Fibroblast of mammary gland (primary cell): ENCODE measurements around the gene AATK.
"Not testable (repeated sequence)": the region's sequence is repeated elsewhere in the genome, so short reads cannot be mapped to it uniquely, and the experiment has no call there.

Source experiments
- DNase-seq: peaks from one replicate; pipeline ENCODE4 v3.0.0-alpha.2; 2010; ENCODE audit warnings: low read depth
- H3K4me3 ChIP-seq: 2 replicates; pipeline ENCODE4 v1.5.1; 2011; ENCODE audit warnings: low read depth, mild to moderate bottlenecking, low read length, moderate library complexity; ENCODE audit not compliant: control insufficient read depth
- CTCF ChIP-seq: conservative IDR thresholded peaks from 2 replicates; pipeline ENCODE4 v1.5.1; 2011; ENCODE audit warnings: low read depth, low read length, inconsistent platforms; ENCODE audit not compliant: control insufficient read depth, insufficient read depth

Gene AATK

GRCh38 chr17:81152288-81152828, 13.7 kb downstream of the AATK start:
- no peak for TF ChIP-seq CTCF
- H3K4me3 ChIP-seq = no peak overlapping the region
- DNase-seq = no peak

DNA sequence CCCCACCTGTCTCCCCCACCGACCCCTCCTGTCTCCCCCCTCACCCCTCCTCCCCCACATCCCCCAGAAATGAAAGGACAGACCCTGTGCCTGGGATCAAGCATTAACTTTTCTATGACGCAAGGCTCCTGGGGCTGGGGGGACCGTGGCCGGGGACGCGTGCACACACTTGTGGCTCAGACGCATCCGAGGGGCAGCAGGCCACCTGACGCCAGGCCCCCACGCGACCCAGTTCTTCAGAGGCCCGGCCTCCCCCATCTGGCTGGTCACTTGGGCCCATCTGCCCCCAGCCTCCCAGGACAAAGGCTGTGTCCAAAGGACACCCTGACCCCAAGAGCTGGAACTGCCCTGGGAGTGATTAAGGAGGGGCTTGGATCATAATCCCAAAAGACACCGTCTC, 14.7 kb downstream of the AATK start:
- H3K4me3 ChIP-seq = no peak overlapping the region
- no peak for DNase-seq
- no peak for TF ChIP-seq CTCF

DNA sequence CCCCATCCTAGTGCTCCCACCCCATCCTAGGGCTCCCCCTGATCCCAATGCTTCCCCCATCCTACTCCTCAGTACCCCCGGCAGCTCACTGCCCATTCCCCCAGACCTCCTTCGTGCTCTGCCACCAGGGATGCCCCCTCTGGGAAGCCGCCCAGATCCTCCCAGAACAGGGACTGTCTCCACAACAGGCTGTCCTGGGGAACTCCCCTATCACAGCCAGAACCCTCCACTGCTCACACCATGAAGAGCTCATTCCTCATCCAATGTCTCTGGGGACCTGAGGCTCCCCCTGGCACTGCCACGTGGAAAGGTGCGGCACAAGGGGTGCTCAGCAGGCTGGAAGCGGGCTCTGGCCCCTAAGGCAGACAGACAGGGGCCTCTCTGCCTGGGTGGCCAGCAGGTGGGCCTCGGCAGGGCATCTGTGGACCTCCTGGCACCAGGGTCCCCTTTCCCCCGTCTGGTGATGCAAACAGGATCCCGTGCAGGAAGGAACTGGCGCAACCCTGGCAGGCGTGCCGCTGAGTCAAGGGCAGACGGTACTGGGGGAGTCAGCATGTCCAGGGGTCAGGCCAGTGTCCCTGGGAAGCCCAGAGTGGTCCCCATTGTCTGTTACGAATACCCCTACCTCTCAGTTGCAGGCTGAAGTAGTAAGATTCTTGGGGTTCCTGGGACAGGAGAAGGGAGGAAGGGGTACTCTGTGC, 15.5 kb downstream of the AATK start:
- no peak for DNase-seq
- TF ChIP-seq CTCF = no peak

GRCh38 chr17:81148986-81149533, 17.0 kb downstream of the AATK start:
- TF ChIP-seq CTCF = no peak
- no peak overlapping the region for H3K4me3 ChIP-seq
- DNase-seq = no peak

More for the DNA sequence above, 15.5 kb downstream of the AATK start:
- H3K4me3 ChIP-seq = no peak overlapping the region

DNA sequence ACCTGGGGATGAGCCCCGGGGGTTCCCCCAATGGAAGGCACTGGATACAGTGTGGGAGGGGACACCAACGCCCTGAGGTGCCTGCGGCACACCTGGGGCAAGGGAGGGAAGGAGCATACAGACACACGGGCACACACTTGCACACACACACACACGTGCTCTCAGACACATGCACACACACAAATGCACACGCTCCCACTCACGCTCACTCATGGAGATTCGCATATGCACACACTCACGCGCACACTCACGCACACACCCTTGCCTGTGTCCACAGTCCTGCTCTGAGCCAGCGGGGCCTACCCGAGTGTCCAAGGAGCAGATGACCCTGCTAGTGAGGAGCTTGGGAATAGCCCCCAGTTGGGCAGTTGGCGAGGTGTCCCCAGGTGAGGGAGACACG, 17.4 kb downstream of the AATK start:
- H3K4me3 ChIP-seq = no peak overlapping the region
- no peak for DNase-seq
- TF ChIP-seq CTCF = no peak

DNA sequence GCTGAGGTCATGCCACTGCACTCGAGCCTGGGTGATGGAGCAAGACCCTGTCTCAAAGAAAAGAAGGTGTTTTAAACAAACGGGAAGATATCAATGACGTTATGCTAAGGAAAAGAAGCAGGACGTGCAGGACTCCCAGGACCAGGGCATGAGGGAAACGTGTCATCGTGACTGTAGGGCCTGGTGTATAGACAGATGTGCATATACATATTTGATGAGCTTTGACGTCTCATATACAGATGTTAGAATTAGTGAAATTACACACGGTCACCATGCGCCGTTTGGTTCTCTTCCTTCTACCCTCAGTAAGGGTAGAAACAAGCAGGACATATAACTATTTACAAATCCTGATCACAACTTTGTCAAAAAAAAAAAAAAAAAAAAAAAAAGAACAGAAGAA, 18.3 kb downstream of the AATK start:
- no peak for DNase-seq
- no peak for TF ChIP-seq CTCF
- no peak overlapping the region for H3K4me3 ChIP-seq

DNA sequence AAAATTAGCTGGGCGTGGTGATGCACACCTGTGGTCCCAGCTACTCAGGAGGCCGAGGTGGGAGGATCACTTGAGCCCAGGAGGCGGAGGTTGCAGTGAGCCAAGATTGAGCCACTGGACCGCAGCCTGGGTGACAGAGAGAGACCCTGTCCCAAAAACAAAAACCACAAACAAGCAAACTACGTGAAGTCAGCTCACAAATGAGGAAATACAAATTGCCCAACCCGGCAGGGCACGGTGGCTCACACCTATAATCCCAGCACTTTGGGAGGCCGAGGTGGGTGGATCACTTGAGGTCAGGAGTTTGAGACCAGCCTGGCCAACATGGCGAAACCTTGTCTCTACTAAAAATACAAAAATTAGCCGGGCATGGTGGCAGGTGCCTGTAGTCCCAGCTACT, 19.8 kb downstream of the AATK start:
- DNase-seq = not testable (repeated sequence)

More for the DNA sequence above, 19.8 kb downstream of the AATK start:
- H3K4me3 ChIP-seq = not testable (repeated sequence)
